GM23338 (cell line): ENCODE measurements around the gene DCANP1. TPM values are rescaled to one million over a fixed set of nuclear protein-coding genes. Genes with fewer than 3 reads are reported as not detected.

Source experiments
- ATAC-seq: fragments of 200-7000 bp; cut with Tn5 transposase; 3 replicates; pipeline ENCODE4 v1.9.1; 2020
- DNase-seq: peaks from one replicate; pipeline ENCODE4 v3.0.0-alpha.2; 2015; ENCODE audit warnings: low spot score
- H2AFZ ChIP-seq: fragments of 200-600 bp; sonication (generic); 2 replicates; pipeline ENCODE4 v1.8.0; 2016; ENCODE audit warnings: antibody characterized with exemption, mild to moderate bottlenecking, moderate library complexity
- H3F3A ChIP-seq: fragments of 200-600 bp; sonication (generic); replicated peaks from 2 replicates; pipeline ENCODE4 v1.8.0; 2017; ENCODE audit warnings: antibody characterized with exemption, mixed run types, low read depth
- H3K27ac ChIP-seq: fragments of 200-600 bp; sonication (generic); 2 replicates; pipeline ENCODE4 v1.6.1; 2016; ENCODE audit warnings: low read depth
- H3K27me3 ChIP-seq: fragments of 200-600 bp; sonication (generic); 2 replicates; pipeline ENCODE4 v1.8.0; 2016; ENCODE audit warnings: mild to moderate bottlenecking, mixed run types, moderate library complexity; ENCODE audit not compliant: insufficient read depth
- H3K36me3 ChIP-seq: fragments of 200-600 bp; sonication (generic); 2 replicates; pipeline ENCODE4 v1.8.0; 2016; ENCODE audit warnings: mild to moderate bottlenecking; ENCODE audit not compliant: insufficient read depth
- H3K4me1 ChIP-seq: fragments of 200-600 bp; sonication (generic); 2 replicates; pipeline ENCODE4 v1.8.0; 2016; ENCODE audit warnings: mild to moderate bottlenecking, moderate library complexity; ENCODE audit not compliant: insufficient read depth
- H3K4me2 ChIP-seq: fragments of 200-600 bp; sonication (generic); 2 replicates; pipeline ENCODE4 v1.7.1; 2017; ENCODE audit warnings: mixed run types
- H3K4me3 ChIP-seq: fragments of 200-600 bp; sonication (generic); 2 replicates; pipeline ENCODE4 v1.6.1; 2016; ENCODE audit warnings: mixed run types
- H3K79me2 ChIP-seq: fragments of 200-600 bp; sonication (generic); replicated peaks from 2 replicates; pipeline ENCODE4 v1.8.0; 2017; ENCODE audit warnings: mild to moderate bottlenecking; ENCODE audit not compliant: insufficient read depth
- H3K9me2 ChIP-seq: fragments of 200-600 bp; sonication (generic); 2 replicates; pipeline ENCODE4 v1.8.0; 2017; ENCODE audit not compliant: insufficient read depth
- H4K20me1 ChIP-seq: fragments of 200-600 bp; sonication (generic); replicated peaks from 2 replicates; pipeline ENCODE4 v1.8.0; 2017; ENCODE audit warnings: mild to moderate bottlenecking; ENCODE audit not compliant: insufficient read depth
- H3K27ac Mint-ChIP-seq: 2 replicates; pipeline ENCODE4 v1.8.0; 2020; ENCODE audit warnings: inconsistent platforms, mild to moderate bottlenecking, moderate library complexity, mixed read lengths
- H3K27me3 Mint-ChIP-seq: 3 replicates; pipeline ENCODE4 v1.8.0; 2022; ENCODE audit warnings: low read depth, mild to moderate bottlenecking, moderate library complexity, mixed read lengths, inconsistent platforms; ENCODE audit not compliant: insufficient read depth, poor library complexity
- H3K36me3 Mint-ChIP-seq: 3 replicates; pipeline ENCODE4 v1.8.0; 2021; ENCODE audit warnings: low read depth, mild to moderate bottlenecking, inconsistent platforms, moderate library complexity, mixed read lengths
- H3K4me1 Mint-ChIP-seq: 3 replicates; pipeline ENCODE4 v1.8.0; 2020; ENCODE audit warnings: mild to moderate bottlenecking, inconsistent platforms, mixed read lengths
- H3K4me3 Mint-ChIP-seq: 3 replicates; pipeline ENCODE4 v1.8.0; 2021; ENCODE audit warnings: moderate library complexity, mild to moderate bottlenecking, inconsistent platforms, mixed read lengths
- H3K9me3 Mint-ChIP-seq: 3 replicates; pipeline ENCODE4 v1.8.0; 2020; ENCODE audit warnings: moderate library complexity, mild to moderate bottlenecking, inconsistent platforms, mixed read lengths
- CREB1 ChIP-seq: fragments of 250-450 bp; sonication (Bioruptor Pico); IDR thresholded peaks from 2 replicates; pipeline ENCODE4 v1.5.0; 2020; ENCODE audit warnings: low read depth, mild to moderate bottlenecking, moderate library complexity
- EZH2phosphoT487 ChIP-seq: fragments of 200-600 bp; sonication (generic); IDR thresholded peaks from one replicate; pipeline ENCODE4 v1.8.1; 2018; ENCODE audit warnings: antibody characterized with exemption; ENCODE audit not compliant: unreplicated experiment
- JUNB ChIP-seq: IDR thresholded peaks from one replicate; pipeline ENCODE4 v1.6.1; 2016; ENCODE audit warnings: antibody characterized with exemption; ENCODE audit not compliant: unreplicated experiment
- NANOG ChIP-seq: IDR thresholded peaks from 2 replicates; pipeline ENCODE4 v1.6.1; 2016; ENCODE audit warnings: antibody characterized with exemption, borderline replicate concordance
- POLR2AphosphoS5 ChIP-seq: IDR thresholded peaks from 2 replicates; pipeline ENCODE4 v1.6.1; 2016; ENCODE audit warnings: antibody characterized with exemption, low read depth
- STAT1 ChIP-seq: IDR thresholded peaks from one replicate; pipeline ENCODE4 v1.6.1; 2016; ENCODE audit warnings: antibody characterized with exemption; ENCODE audit not compliant: unreplicated experiment
- ZNF114 ChIP-seq: fragments of 250-450 bp; sonication (Bioruptor Pico); IDR thresholded peaks from 2 replicates; pipeline ENCODE4 v1.5.0; 2020; ENCODE audit warnings: mild to moderate bottlenecking, moderate library complexity
- ZNF331 ChIP-seq: fragments of 250-450 bp; sonication (Bioruptor Pico); IDR thresholded peaks from 2 replicates; pipeline ENCODE4 v1.5.0; 2020; ENCODE audit warnings: low read depth, mild to moderate bottlenecking, moderate library complexity
- polyA plus RNA-seq: library from polyadenylated mRNA; unstranded; fragments of >200 nt; fragmentation: Nextera tagmentation; extraction: Ambion mirVana; gene quantifications from 2 replicates; pipeline ENCODE4 v1.2.1, GENCODE V29; 2016
- total RNA-seq: library from RNA; depleted of rRNA; stranded (reverse); fragments of >200 nt; shearing (Covaris generic); gene quantifications from 2 replicates; pipeline ENCODE4 v1.2.3, GENCODE V29; 2014
- TF ChIP-seq, protein P1 (sequence below): IDR thresholded peaks from 2 replicates; pipeline ENCODE4 v1.6.1; 2016; ENCODE audit warnings: antibody characterized with exemption
- TF ChIP-seq, protein P2 (sequence below): IDR thresholded peaks from one replicate; pipeline ENCODE4 v1.6.1; 2018; ENCODE audit warnings: antibody characterized with exemption; ENCODE audit not compliant: unreplicated experiment

Gene DCANP1
- total and polyA plus RNA-seq, 2 experiments from 2014 or later: not detected

DNA sequence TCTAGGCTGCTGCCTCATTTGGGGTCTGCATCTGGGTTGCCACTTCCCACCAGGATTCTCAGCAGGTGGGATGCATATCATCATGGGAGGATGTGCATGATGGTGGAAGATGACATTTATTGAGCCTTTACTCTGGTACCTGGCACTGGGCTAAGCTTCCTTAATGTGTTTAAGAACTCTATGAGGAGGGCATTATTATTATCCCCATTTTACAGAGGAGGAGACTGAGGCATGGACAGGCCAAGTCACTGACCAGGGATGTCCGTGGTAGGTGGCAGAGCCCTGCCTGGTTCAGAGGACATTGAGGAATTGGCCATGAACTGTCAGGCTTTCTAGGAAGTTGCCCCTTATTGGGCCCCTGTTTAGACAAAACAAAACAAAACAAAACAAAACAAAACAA, 36.1 kb upstream of the DCANP1 start:
- ATAC-seq (no peak), DNase-seq (no peak)
- Histone ChIP-seq H2AFZ (no peak overlapping the region), H3K27me3 (peaks cover 96% of the 10 kb centered on the region), H4K20me1 (peaks cover 28% of the 10 kb centered on the region), H3K4me2 (no peak overlapping the region), H3K4me1 (peaks cover 22% of the 10 kb centered on the region), H3K36me3 (no peaks in the 10 kb centered on the region), H3K9me2 (no peaks in the 10 kb centered on the region), H3K27ac (no peak overlapping the region), H3K79me2 (no peaks in the 10 kb centered on the region), H3F3A (no peaks in the 10 kb centered on the region), H3K4me3 (no peak overlapping the region)
- Mint-ChIP-seq H3K27me3 (peaks cover 62% of the 10 kb centered on the region), H3K36me3 (no peaks in the 10 kb centered on the region), H3K4me3 (no peak overlapping the region), H3K4me1 (peaks cover 32% of the 10 kb centered on the region), H3K27ac (no peak overlapping the region), H3K9me3 (peaks cover 2% of the 10 kb centered on the region; the same call in 2 of the 3 replicates)
- no peak for TF ChIP-seq POLR2AphosphoS5
- TF ChIP-seq, protein P1, sequence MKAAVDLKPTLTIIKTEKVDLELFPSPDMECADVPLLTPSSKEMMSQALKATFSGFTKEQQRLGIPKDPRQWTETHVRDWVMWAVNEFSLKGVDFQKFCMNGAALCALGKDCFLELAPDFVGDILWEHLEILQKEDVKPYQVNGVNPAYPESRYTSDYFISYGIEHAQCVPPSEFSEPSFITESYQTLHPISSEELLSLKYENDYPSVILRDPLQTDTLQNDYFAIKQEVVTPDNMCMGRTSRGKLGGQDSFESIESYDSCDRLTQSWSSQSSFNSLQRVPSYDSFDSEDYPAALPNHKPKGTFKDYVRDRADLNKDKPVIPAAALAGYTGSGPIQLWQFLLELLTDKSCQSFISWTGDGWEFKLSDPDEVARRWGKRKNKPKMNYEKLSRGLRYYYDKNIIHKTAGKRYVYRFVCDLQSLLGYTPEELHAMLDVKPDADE: no peak
- TF ChIP-seq ZNF114 (CRISPR knock-in tag): no peak
- TF ChIP-seq STAT1: no peak
- no peak for TF ChIP-seq ZNF331
- no peak for TF ChIP-seq EZH2phosphoT487
- TF ChIP-seq, protein P2, sequence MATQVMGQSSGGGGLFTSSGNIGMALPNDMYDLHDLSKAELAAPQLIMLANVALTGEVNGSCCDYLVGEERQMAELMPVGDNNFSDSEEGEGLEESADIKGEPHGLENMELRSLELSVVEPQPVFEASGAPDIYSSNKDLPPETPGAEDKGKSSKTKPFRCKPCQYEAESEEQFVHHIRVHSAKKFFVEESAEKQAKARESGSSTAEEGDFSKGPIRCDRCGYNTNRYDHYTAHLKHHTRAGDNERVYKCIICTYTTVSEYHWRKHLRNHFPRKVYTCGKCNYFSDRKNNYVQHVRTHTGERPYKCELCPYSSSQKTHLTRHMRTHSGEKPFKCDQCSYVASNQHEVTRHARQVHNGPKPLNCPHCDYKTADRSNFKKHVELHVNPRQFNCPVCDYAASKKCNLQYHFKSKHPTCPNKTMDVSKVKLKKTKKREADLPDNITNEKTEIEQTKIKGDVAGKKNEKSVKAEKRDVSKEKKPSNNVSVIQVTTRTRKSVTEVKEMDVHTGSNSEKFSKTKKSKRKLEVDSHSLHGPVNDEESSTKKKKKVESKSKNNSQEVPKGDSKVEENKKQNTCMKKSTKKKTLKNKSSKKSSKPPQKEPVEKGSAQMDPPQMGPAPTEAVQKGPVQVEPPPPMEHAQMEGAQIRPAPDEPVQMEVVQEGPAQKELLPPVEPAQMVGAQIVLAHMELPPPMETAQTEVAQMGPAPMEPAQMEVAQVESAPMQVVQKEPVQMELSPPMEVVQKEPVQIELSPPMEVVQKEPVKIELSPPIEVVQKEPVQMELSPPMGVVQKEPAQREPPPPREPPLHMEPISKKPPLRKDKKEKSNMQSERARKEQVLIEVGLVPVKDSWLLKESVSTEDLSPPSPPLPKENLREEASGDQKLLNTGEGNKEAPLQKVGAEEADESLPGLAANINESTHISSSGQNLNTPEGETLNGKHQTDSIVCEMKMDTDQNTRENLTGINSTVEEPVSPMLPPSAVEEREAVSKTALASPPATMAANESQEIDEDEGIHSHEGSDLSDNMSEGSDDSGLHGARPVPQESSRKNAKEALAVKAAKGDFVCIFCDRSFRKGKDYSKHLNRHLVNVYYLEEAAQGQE: no peak
- no peak for TF ChIP-seq NANOG
- no peak for TF ChIP-seq CREB1 (CRISPR knock-in tag)
- no peak for TF ChIP-seq JUNB

DNA sequence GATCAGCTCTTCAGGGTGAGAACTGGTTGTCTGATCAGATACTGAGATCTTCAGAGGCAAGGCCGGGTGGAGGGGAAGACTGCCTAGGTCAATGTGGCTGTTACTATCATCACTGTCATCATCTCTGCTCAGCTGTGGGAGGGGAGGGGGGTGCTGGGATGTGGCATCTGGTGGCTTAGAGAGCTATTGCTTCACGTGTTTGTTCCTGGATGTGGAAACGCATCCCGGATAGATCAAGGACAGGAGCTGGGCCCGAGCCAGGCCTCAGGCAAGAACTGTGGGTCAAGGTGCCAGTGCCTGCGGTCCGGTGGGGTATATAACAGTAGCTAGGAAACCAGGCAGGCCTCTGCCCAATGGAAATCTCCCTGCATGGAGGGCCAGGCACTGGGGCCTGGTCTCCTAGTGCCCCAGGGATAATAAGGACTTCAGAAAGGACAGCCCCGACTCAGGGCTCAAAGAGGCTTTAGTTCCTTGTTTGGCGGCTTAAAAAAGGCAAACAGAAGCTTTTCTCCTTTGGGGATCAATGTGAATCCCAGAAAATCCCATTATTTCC, 35.3 kb upstream of the DCANP1 start:
- Mint-ChIP-seq H3K4me1 (peaks cover 27% of the 10 kb centered on the region), H3K9me3 (peaks cover 2% of the 10 kb centered on the region; the same call in 2 of the 3 replicates), H3K4me3 (no peak overlapping the region), H3K27me3 (peaks cover 59% of the 10 kb centered on the region), H3K36me3 (no peaks in the 10 kb centered on the region), H3K27ac (no peak overlapping the region)
- Histone ChIP-seq H4K20me1 (peaks cover 23% of the 10 kb centered on the region), H3K79me2 (no peaks in the 10 kb centered on the region), H3K4me1 (peaks cover 14% of the 10 kb centered on the region; the same call in 1 of the 2 replicates), H3K27ac (no peak overlapping the region), H2AFZ (no peak overlapping the region), H3K9me2 (no peaks in the 10 kb centered on the region), H3F3A (no peaks in the 10 kb centered on the region), H3K36me3 (no peaks in the 10 kb centered on the region), H3K4me2 (no peak overlapping the region), H3K27me3 (peaks cover 96% of the 10 kb centered on the region), H3K4me3 (no peak overlapping the region)
- no peak for ATAC-seq
- no peak for DNase-seq
- TF ChIP-seq STAT1: no peak
